GM18519 (cell line): ENCODE data around the gene MED25.

Experiments used
- ATAC-seq: cut with Tn5 transposase; IDR thresholded peaks from one replicate; pipeline ENCODE4 v1.9.1; 2021; ENCODE audit warnings: mild to moderate bottlenecking, moderate library complexity; ENCODE audit not compliant: unreplicated experiment, low FRiP score

Gene MED25

GRCh38 chr19:49798574-49798973 is 19.5 kb upstream of the MED25 start:
- ATAC-seq = no peak

- no peak for ATAC-seq
These were observed 18.8 kb upstream of the MED25 start for GRCh38 chr19:49799271-49799797.

GRCh38 chr19:49799798-49800376 is 18.2 kb upstream of the MED25 start:
- ATAC-seq = no peak

- ATAC-seq = no peak
These were observed 17.3 kb upstream of the MED25 start for GRCh38 chr19:49800771-49801170.

- ATAC-seq = no peak
These were observed 16.6 kb upstream of the MED25 start for GRCh38 chr19:49801401-49801888.

- ATAC-seq = no peak
These were observed 16.0 kb upstream of the MED25 start for GRCh38 chr19:49801966-49802661.

GRCh38 chr19:49802836-49803528 is 15.1 kb upstream of the MED25 start:
- ATAC-seq = no peak

GRCh38 chr19:49803529-49803856 is 14.6 kb upstream of the MED25 start:
- ATAC-seq = no peak

- ATAC-seq = no peak
These were observed 12.1 kb upstream of the MED25 start for GRCh38 chr19:49805822-49806619.

- ATAC-seq = no peak
These were observed 11.5 kb upstream of the MED25 start for GRCh38 chr19:49806620-49806959.

GRCh38 chr19:49807058-49807903 is 10.8 kb upstream of the MED25 start:
- no peak for ATAC-seq

- no peak for ATAC-seq
These were observed 10.0 kb upstream of the MED25 start for GRCh38 chr19:49807904-49808675.

- ATAC-seq = no peak
These were observed 9.4 kb upstream of the MED25 start for GRCh38 chr19:49808711-49809159.

- no peak for ATAC-seq
These were observed 8.7 kb upstream of the MED25 start for GRCh38 chr19:49809160-49809940.

- ATAC-seq = no peak
These were observed 8.1 kb upstream of the MED25 start for GRCh38 chr19:49809941-49810389.

- ATAC-seq = no peak
These were observed 6.8 kb upstream of the MED25 start for GRCh38 chr19:49811328-49811727.

- ATAC-seq = no peak
These were observed 5.6 kb upstream of the MED25 start for GRCh38 chr19:49812452-49812996.
